GM23248 (cell line): Measurements from ENCODE around the gene TUNAR. TPM values are rescaled to one million over a fixed set of nuclear protein-coding genes. Genes with fewer than 3 reads are reported as not detected.

Experiments
- DNase-seq: peaks from one replicate; pipeline ENCODE4 v3.0.0-alpha.2; 2015
- H2AFZ ChIP-seq: fragments of 200-600 bp; sonication (generic); 2 replicates; pipeline ENCODE4 v1.6.1; 2016; ENCODE audit warnings: antibody characterized with exemption
- H3F3A ChIP-seq: fragments of 200-600 bp; sonication (generic); 2 replicates; pipeline ENCODE4 v1.6.1; 2016; ENCODE audit warnings: mild to moderate bottlenecking, antibody characterized with exemption, mixed run types; ENCODE audit not compliant: insufficient read depth
- H3K27ac ChIP-seq: fragments of 200-600 bp; sonication (generic); 2 replicates; pipeline ENCODE4 v1.5.1; 2016; ENCODE audit warnings: mild to moderate bottlenecking
- H3K27me3 ChIP-seq: fragments of 200-600 bp; sonication (generic); replicated peaks from 2 replicates; pipeline ENCODE4 v1.6.1; 2016; ENCODE audit warnings: mild to moderate bottlenecking; ENCODE audit not compliant: insufficient read depth
- H3K36me3 ChIP-seq: fragments of 200-600 bp; sonication (generic); 2 replicates; pipeline ENCODE4 v1.6.1; 2016; ENCODE audit warnings: low read depth, mild to moderate bottlenecking
- H3K4me1 ChIP-seq: fragments of 200-600 bp; sonication (generic); 2 replicates; pipeline ENCODE4 v1.6.1; 2016; ENCODE audit warnings: mild to moderate bottlenecking; ENCODE audit not compliant: insufficient read depth
- H3K4me2 ChIP-seq: fragments of 200-600 bp; sonication (generic); one replicate; pipeline ENCODE4 v1.6.1; 2016; ENCODE audit warnings: mild to moderate bottlenecking; ENCODE audit not compliant: unreplicated experiment
- H3K4me3 ChIP-seq: fragments of 200-600 bp; sonication (generic); 2 replicates; pipeline ENCODE4 v1.5.1; 2016; ENCODE audit warnings: mild to moderate bottlenecking
- H3K79me2 ChIP-seq: fragments of 200-600 bp; sonication (generic); 2 replicates; pipeline ENCODE4 v1.6.1; 2016; ENCODE audit warnings: mild to moderate bottlenecking; ENCODE audit not compliant: insufficient read depth
- H3K9ac ChIP-seq: fragments of 200-600 bp; sonication (generic); 2 replicates; pipeline ENCODE4 v1.6.1; 2016; ENCODE audit warnings: mild to moderate bottlenecking
- H3K9me2 ChIP-seq: fragments of 200-600 bp; sonication (generic); 2 replicates; pipeline ENCODE4 v1.6.1; 2016; ENCODE audit warnings: mixed run types, mild to moderate bottlenecking, moderate library complexity; ENCODE audit not compliant: insufficient read depth
- H3K9me3 ChIP-seq: fragments of 200-600 bp; sonication (generic); one replicate; pipeline ENCODE4 v1.6.1; 2017; ENCODE audit warnings: low read depth
- H4K20me1 ChIP-seq: fragments of 200-600 bp; sonication (generic); 2 replicates; pipeline ENCODE4 v1.6.0; 2016; ENCODE audit not compliant: insufficient read depth
- EZH2 ChIP-seq: fragments of 200-600 bp; sonication (generic); IDR thresholded peaks from 2 replicates; pipeline ENCODE4 v1.6.1; 2018; ENCODE audit warnings: antibody characterized with exemption, mild to moderate bottlenecking; ENCODE audit not compliant: insufficient read depth, poor library complexity, severe bottlenecking
- EZH2phosphoT487 ChIP-seq: fragments of 200-600 bp; sonication (generic); IDR thresholded peaks from 2 replicates; pipeline ENCODE4 v1.6.1; 2018; ENCODE audit warnings: antibody characterized with exemption, moderate library complexity, mild to moderate bottlenecking, low read depth; ENCODE audit not compliant: insufficient read depth
- WGBS, 2 experiments: methylation state at CpG; one replicate each; pipeline ENCODE4 v1.1.6; 2015 to 2017; ENCODE audit warnings: low lambda C conversion rate in 2 of 2, low coverage in 1 of 2; ENCODE audit errors: missing lambda C conversion rate in 2 of 2; 5-methylcytosine and 5-hydroxymethylcytosine counted together
- in situ Hi-C: fragments of 300-500 bp; cut with MboI; formaldehyde crosslinking; loops from 2 replicates; pipeline ENCODE4 v1.15.0; 2020
- polyA plus RNA-seq: library from polyadenylated mRNA; unstranded; fragments of >200 nt; fragmentation: Nextera tagmentation; extraction: Ambion mirVana; gene quantifications from 2 replicates; pipeline ENCODE4 v1.2.1, GENCODE V29; 2016
- total RNA-seq: library from RNA; depleted of rRNA; stranded (reverse); fragments of >200 nt; shearing (Covaris generic); gene quantifications from 2 replicates; pipeline ENCODE4 v1.2.3, GENCODE V29; 2014

Gene TUNAR
- total and polyA plus RNA-seq, 2 experiments from 2014 or later = not detected

GRCh38 chr14:95835121-95835730, 41.4 kb upstream of the TUNAR start:
- Histone ChIP-seq H3K36me3 (no peaks in the 10 kb centered on the region), H3K27me3 (no peaks in the 10 kb centered on the region), H3K9me3 (no peaks in the 10 kb centered on the region), H3K4me1 (no peaks in the 10 kb centered on the region), H3K27ac (no peak overlapping the region), H3K9me2 (no peaks in the 10 kb centered on the region), H3K4me3 (no peak overlapping the region), H3F3A (no peaks in the 10 kb centered on the region), H3K4me2 (no peak overlapping the region), H4K20me1 (no peaks in the 10 kb centered on the region), H3K9ac (no peak overlapping the region), H2AFZ (no peak overlapping the region), H3K79me2 (no peaks in the 10 kb centered on the region)
- WGBS, 2 experiments = 23 to 39% methylated on average over 3 of the region's 3 CpGs
- in situ Hi-C loops = no loop called here
- no peak for DNase-seq
- no peak for TF ChIP-seq EZH2phosphoT487
- TF ChIP-seq EZH2 = no peak

GRCh38 chr14:95838862-95839261, 37.8 kb upstream of the TUNAR start:
- WGBS, 2 experiments = 20% methylated on average over 5 of the region's 5 CpGs
- in situ Hi-C loops = no loop called here
- no peaks in the 10 kb centered on the region for H3K79me2 ChIP-seq
- H3K4me3 ChIP-seq = no peak overlapping the region
- H3K36me3 ChIP-seq = no peaks in the 10 kb centered on the region
- no peaks in the 10 kb centered on the region for H3K4me1 ChIP-seq
- H3K27ac ChIP-seq = no peak overlapping the region
- H3K9ac ChIP-seq = no peak overlapping the region
- H3K27me3 ChIP-seq = no peaks in the 10 kb centered on the region
- no peaks in the 10 kb centered on the region for H3F3A ChIP-seq
- TF ChIP-seq EZH2 (no peak), EZH2phosphoT487 (no peak)
- no peak overlapping the region for H2AFZ ChIP-seq
- no peak for DNase-seq
- no peak overlapping the region for H3K4me2 ChIP-seq
- H4K20me1 ChIP-seq = no peaks in the 10 kb centered on the region
- H3K9me3 ChIP-seq = no peaks in the 10 kb centered on the region
- no peaks in the 10 kb centered on the region for H3K9me2 ChIP-seq

- H3K27me3 ChIP-seq = no peaks in the 10 kb centered on the region
- H3F3A ChIP-seq = no peaks in the 10 kb centered on the region
- DNase-seq = no peak
- TF ChIP-seq EZH2phosphoT487 = no peak
- TF ChIP-seq EZH2 = no peak
- H3K27ac ChIP-seq = no peak overlapping the region
- no peaks in the 10 kb centered on the region for H3K4me1 ChIP-seq
- no peaks in the 10 kb centered on the region for H3K9me2 ChIP-seq
- H3K79me2 ChIP-seq = no peaks in the 10 kb centered on the region
- no peak overlapping the region for H3K9ac ChIP-seq
- in situ Hi-C loops = no loop called here
- H2AFZ ChIP-seq = no peak overlapping the region
- no peak overlapping the region for H3K4me2 ChIP-seq
- H4K20me1 ChIP-seq = no peaks in the 10 kb centered on the region
- no peaks in the 10 kb centered on the region for H3K36me3 ChIP-seq
- WGBS, 2 experiments = 52 to 56% methylated on average over 7 of the region's 7 CpGs
- no peaks in the 10 kb centered on the region for H3K9me3 ChIP-seq
- H3K4me3 ChIP-seq = no peak overlapping the region
Measured at GRCh38 chr14:95840094-95840700, 36.4 kb upstream of the TUNAR start.

GRCh38 chr14:95841668-95842067, 35.0 kb upstream of the TUNAR start:
- Histone ChIP-seq H3K4me1 (no peaks in the 10 kb centered on the region), H2AFZ (no peak overlapping the region), H3K27ac (no peak overlapping the region), H3K79me2 (no peaks in the 10 kb centered on the region), H3K4me2 (no peak overlapping the region), H3K9ac (no peak overlapping the region), H3F3A (no peaks in the 10 kb centered on the region), H4K20me1 (no peaks in the 10 kb centered on the region), H3K27me3 (no peaks in the 10 kb centered on the region), H3K9me2 (no peaks in the 10 kb centered on the region), H3K36me3 (no peaks in the 10 kb centered on the region), H3K4me3 (no peak overlapping the region), H3K9me3 (no peaks in the 10 kb centered on the region)
- WGBS, 2 experiments = 0 to 5% methylated on average over 1 of the region's 1 CpG
- TF ChIP-seq EZH2phosphoT487 = no peak
- no peak for TF ChIP-seq EZH2
- no peak for DNase-seq
- in situ Hi-C loops = no loop called here

- no peaks in the 10 kb centered on the region for H3K36me3 ChIP-seq
- no peak overlapping the region for H3K4me3 ChIP-seq
- H3F3A ChIP-seq = no peaks in the 10 kb centered on the region
- in situ Hi-C loops = no loop called here
- no peak overlapping the region for H2AFZ ChIP-seq
- no peaks in the 10 kb centered on the region; the same call in 1 of the 2 replicates for H3K27me3 ChIP-seq
- no peaks in the 10 kb centered on the region for H4K20me1 ChIP-seq
- H3K9ac ChIP-seq = no peak overlapping the region
- no peaks in the 10 kb centered on the region for H3K9me2 ChIP-seq
- no peak overlapping the region for H3K4me2 ChIP-seq
- no peaks in the 10 kb centered on the region for H3K9me3 ChIP-seq
- H3K27ac ChIP-seq = no peak overlapping the region
- 20 to 34% methylated on average over 3 of the region's 3 CpGs for WGBS, 2 experiments
- no peaks in the 10 kb centered on the region for H3K4me1 ChIP-seq
- no peaks in the 10 kb centered on the region for H3K79me2 ChIP-seq
- TF ChIP-seq EZH2 (no peak), EZH2phosphoT487 (no peak)
- no peak for DNase-seq
Measured at GRCh38 chr14:95849761-95850160, 26.9 kb upstream of the TUNAR start.
